ENCODE results near the gene RPL37.

GRCh38 chr5:40847525-40847924, 12.5 kb upstream of the RPL37 start:
- TF ChIP-seq CTCF (IDR thresholded peaks at IDR 0.05; ENCODE audit: low read length) (no peak), EZH2 (optimal IDR thresholded peaks at IDR 0.05; ENCODE audit: low read depth, low read length) (no peak), EZH2phosphoT487 (IDR thresholded peaks at IDR 0.05; ENCODE audit: low read length) (no peak)

Measured in MM.1S (cell line).